GM12875 (cell line): ENCODE results near the gene HOXA9.

Experiments used
- H3K4me3 ChIP-seq: one replicate; pipeline ENCODE4 v1.5.1; 2011; ENCODE audit warnings: low read depth, low read length, control low read depth
- CTCF ChIP-seq: IDR thresholded peaks from 2 replicates; pipeline ENCODE4 v1.5.1; 2011; ENCODE audit warnings: low read depth, mild to moderate bottlenecking, control low read depth, inconsistent platforms, low read length, moderate library complexity, borderline replicate concordance; ENCODE audit not compliant: insufficient read depth

HOXA9 gene

GRCh38 chr7:27124902-27125689 is 40.2 kb downstream of the HOXA9 start:
- no peak overlapping the region for H3K4me3 ChIP-seq

GRCh38 chr7:27124096-27124901 is 41.0 kb downstream of the HOXA9 start:
- TF ChIP-seq CTCF = no peak
- H3K4me3 ChIP-seq = no peak overlapping the region

More at GRCh38 chr7:27124902-27125689, 40.2 kb downstream of the HOXA9 start:
- no peak for TF ChIP-seq CTCF

GRCh38 chr7:27123477-27124053 is 41.8 kb downstream of the HOXA9 start:
- H3K4me3 ChIP-seq = no peak overlapping the region
- TF ChIP-seq CTCF = no peak

- H3K4me3 ChIP-seq = no peak overlapping the region
These were observed 42.3 kb downstream of the HOXA9 start for GRCh38 chr7:27123007-27123476.

GRCh38 chr7:27122077-27122910 is 43.0 kb downstream of the HOXA9 start:
- TF ChIP-seq CTCF = no peak
- H3K4me3 ChIP-seq = no peak overlapping the region

More at GRCh38 chr7:27123007-27123476, 42.3 kb downstream of the HOXA9 start:
- TF ChIP-seq CTCF = no peak

- H3K4me3 ChIP-seq = no peak overlapping the region
- TF ChIP-seq CTCF = no peak
These were observed 43.7 kb downstream of the HOXA9 start for GRCh38 chr7:27121684-27122076.
